HepG2 (cell line): Measurements from ENCODE around the gene SLC25A19. TPM values are rescaled to one million over a fixed set of nuclear protein-coding genes. Genes with fewer than 3 reads are reported as not detected.

Source experiments
- ATAC-seq: fragments of 200-7000 bp; cut with Tn5 transposase; 3 replicates; pipeline ENCODE4 v1.9.1; 2020; ENCODE audit warnings: mild to moderate bottlenecking, moderate library complexity
- BruUV-seq: library from RNA; stranded (reverse); fragments of 400-500 nt; replicated peaks from 2 replicates; lab custom pipeline; 2021; lab: Mats Ljungman, UMichigan
- CTCF ChIA-PET: fragments of 300-600 bp; formaldehyde crosslinking; extraction: SDS; loops from one replicate; lab custom pipeline; 2021; ENCODE audit warnings: low total read pairs, inconsistent platforms, low intra/inter-chr PET ratio; lab: Yijun Ruan, JAX
- POLR2A ChIA-PET: fragments of 350-600 bp; sonication (Branson Sonifier 250); formaldehyde crosslinking; loops from one replicate; lab custom pipeline; 2020; ENCODE audit warnings: antibody characterized with exemption, inconsistent platforms; lab: Yijun Ruan, JAX
- DNase-seq: peaks from one replicate; pipeline ENCODE4 v3.0.0-alpha.2; 2015; ENCODE audit warnings: low spot score
- FAIRE-seq: peaks from 3 replicates; lab custom pipeline; 2011; peaks lifted over from hg19 to GRCh38; lab: Jason Lieb, UNC
- H2AFZ ChIP-seq: one replicate; pipeline ENCODE4 v1.6.1; 2011; ENCODE audit warnings: low read length, inconsistent platforms
- H3K27ac ChIP-seq: fragments of 300-600 bp; 3 replicates; pipeline ENCODE4 v1.8.0; 2011; ENCODE audit warnings: mixed run types, mild to moderate bottlenecking, mixed read lengths, low read length, inconsistent platforms; ENCODE audit not compliant: insufficient read depth; ENCODE audit errors: extremely low read length
- H3K27me3 ChIP-seq, 2 experiments: fragments of 200-600 bp in 1 of 2; 2 replicates in 1 of 2; 3 replicates in 1 of 2; pipeline versions ENCODE4 v1.6.0 to v1.8.0; 2011; ENCODE audit warnings: low read length in 2 of 2, mild to moderate bottlenecking in 2 of 2, moderate library complexity in 2 of 2, inconsistent platforms in 1 of 2; ENCODE audit not compliant: insufficient read depth in 2 of 2, control insufficient read depth in 1 of 2
- H3K36me3 ChIP-seq, 2 experiments: fragments of 200-600 bp in 1 of 2; replicated peaks in 1 of 2; 2 replicates in 1 of 2; 3 replicates in 1 of 2; pipeline versions ENCODE4 v1.5.1 to v1.8.0; 2011; ENCODE audit warnings: low read length in 2 of 2, inconsistent platforms in 1 of 2; ENCODE audit not compliant: insufficient read depth in 2 of 2, control insufficient read depth in 1 of 2
- H3K4me1 ChIP-seq: 2 replicates; pipeline ENCODE4 v1.5.1; 2012; ENCODE audit warnings: low read length, inconsistent platforms; ENCODE audit not compliant: insufficient read depth
- H3K4me2 ChIP-seq: 2 replicates; pipeline ENCODE4 v1.6.0; 2011; ENCODE audit warnings: low read depth, low read length, inconsistent platforms
- H3K4me3 ChIP-seq, 3 experiments: fragments of 200-600 bp in 1 of 3; sonication (generic), shearing (Covaris generic) in 1 of 3; replicated peaks in 1 of 3; 2 replicates each; pipeline ENCODE4 v1.5.1; 2011 to 2016; ENCODE audit warnings: low read length in 3 of 3, inconsistent platforms in 2 of 3, low read depth in 2 of 3, mild to moderate bottlenecking in 2 of 3, control low read depth in 1 of 3, mixed read lengths in 1 of 3; ENCODE audit not compliant: insufficient read depth in 1 of 3
- H3K79me2 ChIP-seq: one replicate; pipeline ENCODE4 v1.6.1; 2011; ENCODE audit warnings: low read length, inconsistent platforms; ENCODE audit not compliant: insufficient read depth
- H3K9ac ChIP-seq: 2 replicates; pipeline ENCODE4 v1.6.0; 2011; ENCODE audit warnings: mild to moderate bottlenecking, low read depth, low read length, inconsistent platforms; ENCODE audit not compliant: insufficient read depth
- H3K9me3 ChIP-seq: 2 replicates; pipeline ENCODE4 v1.5.1; 2012; ENCODE audit warnings: mild to moderate bottlenecking, low read length
- H4K20me1 ChIP-seq: 2 replicates; pipeline ENCODE4 v1.6.0; 2011; ENCODE audit warnings: inconsistent platforms, mild to moderate bottlenecking, low read length, moderate library complexity; ENCODE audit not compliant: insufficient read depth
- ARHGAP35 ChIP-seq: sonication (generic); formaldehyde crosslinking; IDR thresholded peaks from 2 replicates; pipeline ENCODE4 v1.9.0; 2022; ENCODE audit warnings: mild to moderate bottlenecking, inconsistent platforms, moderate library complexity, missing genetic modification reagents, borderline replicate concordance
- ATRX ChIP-seq: sonication (generic); formaldehyde crosslinking; IDR thresholded peaks from 2 replicates; pipeline ENCODE4 v1.4.0; 2020; ENCODE audit warnings: missing genetic modification reagents, borderline replicate concordance
- BCL6 ChIP-seq: IDR thresholded peaks from 2 replicates; pipeline ENCODE4 v1.6.1; 2016; ENCODE audit warnings: missing genetic modification reagents, missing compliant biosample characterization
- HDAC6 ChIP-seq: fragments of 200-600 bp; sonication (generic); IDR thresholded peaks from 2 replicates; pipeline ENCODE4 v1.7.0; 2017; ENCODE audit warnings: mild to moderate bottlenecking, antibody characterized with exemption, low read length, low read depth
- HNRNPUL1 ChIP-seq: fragments of 200-400 bp; formaldehyde crosslinking; IDR thresholded peaks from 2 replicates; pipeline ENCODE4 v1.6.1; 2017; ENCODE audit warnings: low read depth, mild to moderate bottlenecking, low read length, moderate library complexity
- MAFG ChIP-seq: sonication (generic); formaldehyde crosslinking; IDR thresholded peaks from 2 replicates; pipeline ENCODE4 v1.5.1; 2020; ENCODE audit warnings: mild to moderate bottlenecking, missing genetic modification reagents
- MYNN ChIP-seq: sonication (generic); formaldehyde crosslinking; IDR thresholded peaks from 2 replicates; pipeline ENCODE4 v1.4.0; 2020; ENCODE audit warnings: mild to moderate bottlenecking, low read depth, missing genetic modification reagents
- ZFX ChIP-seq: sonication (generic); formaldehyde crosslinking; IDR thresholded peaks from 2 replicates; pipeline ENCODE4 v1.4.0; 2020; ENCODE audit warnings: mild to moderate bottlenecking, low read depth, missing genetic modification reagents, moderate library complexity
- WGBS: methylation state at CpG from one replicate; pipeline ENCODE4 v1.1.6; 2017; ENCODE audit warnings: low lambda C conversion rate; 5-methylcytosine and 5-hydroxymethylcytosine counted together
- in situ Hi-C: cut with HindIII; loops from 2 replicates; pipeline ENCODE4 v1.10.0; 2017; ENCODE audit warnings: low pct_unique_long_range_greater_than_20kb; ENCODE audit not compliant: extremely low pct_ligation_motif_present
- intact Hi-C: fragments of 100-400 bp; cut with micrococcal nuclease; formaldehyde crosslinking; loops from one replicate; pipeline ENCODE4 v1.10.0; 2022; ENCODE audit not compliant: unreplicated experiment
- polyA plus RNA-seq, 8 experiments: library from polyadenylated mRNA; depleted of rRNA in 3 of 8; stranded (reverse) in 7 of 8; unstranded in 1 of 8; fragments of >200 nt; fragmentation: Illumina TruSeq in 4 of 8; extraction: Trizol in 4 of 8; gene quantifications; 2 replicates each; pipeline versions ENCODE4 v1.2.1 to v1.2.3, GENCODE V29; 2011 to 2016; ENCODE audit warnings: low read depth in 4 of 8, missing spikeins in 1 of 8, mixed read lengths in 1 of 8; ENCODE audit not compliant: insufficient read depth in 1 of 8
- total RNA-seq, 5 experiments: library from RNA; depleted of rRNA; stranded (reverse); fragments of >200 nt; fragmentation: Illumina TruSeq; extraction: Trizol; gene quantifications; 2 replicates each; pipeline ENCODE4 v1.2.3, GENCODE V29; 2016; ENCODE audit warnings: low read depth in 1 of 5
- TF ChIP-seq, protein P1 (sequence below): IDR thresholded peaks from 2 replicates; pipeline ENCODE4 v1.6.1; 2012; ENCODE audit warnings: low read length, improper control_type of control experiment

SLC25A19 gene
- total and polyA plus RNA-seq, 2 of the 13 experiments (the other 11 are each of a cell fraction or from before 2014, with no cell fraction given), result 24.4 to 41.4 TPM

DNA sequence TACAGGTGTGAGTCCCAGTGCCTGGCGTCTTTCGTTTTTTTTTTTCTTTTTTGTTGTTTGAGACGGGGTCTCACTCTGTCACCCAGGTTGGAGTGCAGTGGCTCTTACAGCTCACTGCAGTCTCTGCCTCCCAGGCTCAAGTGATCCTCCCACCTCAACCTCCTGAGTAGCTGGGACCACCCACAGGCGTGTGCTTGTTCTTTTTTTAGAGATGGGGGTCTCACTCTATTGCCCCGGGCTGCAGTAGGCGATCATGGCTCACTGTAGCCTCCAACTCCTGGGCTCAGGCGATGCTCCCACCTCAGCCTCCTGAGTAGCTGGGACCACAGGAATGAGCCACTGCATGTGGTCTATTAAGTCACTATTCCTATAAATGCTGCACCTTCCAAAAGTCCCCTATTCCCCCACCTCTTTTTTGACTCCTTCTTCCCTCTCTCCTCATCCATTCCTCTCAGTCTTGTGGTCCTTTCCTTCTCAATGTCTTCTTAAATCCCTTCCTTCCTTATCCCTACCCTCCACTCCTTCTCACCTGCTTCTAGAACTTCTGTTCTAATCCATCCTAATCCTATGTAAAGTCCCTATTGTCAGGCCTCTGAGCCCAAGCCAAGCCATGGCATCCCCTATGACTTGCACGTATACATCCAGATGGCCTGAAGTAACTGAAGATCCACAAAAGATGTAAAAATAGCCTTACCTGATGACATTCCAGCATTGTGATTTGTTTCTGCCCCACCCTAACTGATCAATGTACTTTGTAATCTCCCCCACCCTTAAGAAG lies 37.0 kb downstream of the SLC25A19 start:
- intact Hi-C loops (no loop called here), in situ Hi-C loops (no loop called here)
- no TSS peak for BruUV-seq
- H3K27ac ChIP-seq, result no peak overlapping the region
- peaks cover 3 to 9% of the 10 kb centered on the region in 2 experiments; a peak in 2 of 5 replicates for H3K36me3 ChIP-seq
- peaks cover 25% of the 10 kb centered on the region for H3K4me1 ChIP-seq
- WGBS, result 95% methylated on average over 8 of the region's 8 CpGs
- no peak overlapping the region for H3K4me2 ChIP-seq
- CTCF ChIA-PET, result no interaction called here
- no peak for TF ChIP-seq ZFX (CRISPR knock-in tag)
- no peak for TF ChIP-seq MAFG (CRISPR knock-in tag)
- TF ChIP-seq ATRX (CRISPR knock-in tag), result no peak
- TF ChIP-seq HNRNPUL1, result no peak
- no peaks in the 10 kb centered on the region for H3K9me3 ChIP-seq
- no peak for ATAC-seq
- no peak for FAIRE-seq
- no peak overlapping the region for H3K9ac ChIP-seq
- H4K20me1 ChIP-seq, result no peaks in the 10 kb centered on the region
- H3K4me3 ChIP-seq, result no peak overlapping the region
- H3K79me2 ChIP-seq, result peaks cover 42% of the 10 kb centered on the region
- no peaks in the 10 kb centered on the region for H3K27me3 ChIP-seq
- H2AFZ ChIP-seq, result no peak overlapping the region
- DNase-seq, result no peak
- POLR2A ChIA-PET, result interaction anchor here (1.4 to 3.5 kb wide), 2 partner anchors 10 to 46 kb away, joined by 5 to 12 read pairs; partner anchors contain the start of genes GGA3, MRPS7 and NUP85

DNA sequence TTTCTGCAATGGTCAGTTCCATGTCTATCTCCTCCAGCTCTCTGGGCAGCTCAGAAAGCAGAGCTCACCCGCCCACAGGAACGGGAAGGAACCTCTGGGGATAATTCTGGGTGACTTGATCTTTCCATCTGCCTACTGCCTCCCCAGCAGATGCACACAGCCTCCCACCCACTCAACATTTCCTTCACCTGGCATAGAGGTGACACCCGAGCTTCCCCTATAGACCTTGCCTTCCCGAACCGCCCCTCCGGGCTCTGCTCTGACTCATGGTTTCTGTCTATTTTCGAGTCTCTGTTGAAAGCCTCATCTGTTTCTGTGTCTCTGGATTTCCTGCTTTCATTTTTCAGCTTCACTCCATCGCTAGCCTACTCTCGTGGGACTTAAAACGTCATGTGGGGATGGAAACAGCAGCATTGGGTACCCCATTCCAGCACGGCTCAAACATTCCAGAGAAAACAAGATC lies 39.2 kb downstream of the SLC25A19 start:
- no peak overlapping the region for H3K9ac ChIP-seq
- H3K9me3 ChIP-seq, result no peaks in the 10 kb centered on the region
- in situ Hi-C loops, result no loop called here
- no peaks in the 10 kb centered on the region for H4K20me1 ChIP-seq
- DNase-seq (no peak), FAIRE-seq (no peak), ATAC-seq (no peak)
- intact Hi-C loops, result no loop called here
- POLR2A ChIA-PET, result interaction anchor here (1.0 to 3.5 kb wide), 2 partner anchors 8 to 12 kb away, joined by 3 to 12 read pairs; partner anchors contain the start of genes GGA3 and MRPS7
- H3K27me3 ChIP-seq, result no peaks in the 10 kb centered on the region
- CTCF ChIA-PET, result no interaction called here
- TF ChIP-seq HDAC6 (no peak), ARHGAP35 (CRISPR knock-in tag) (no peak), BCL6 (CRISPR knock-in tag) (no peak), MYNN (CRISPR knock-in tag) (no peak)
- TF ChIP-seq, protein P1, sequence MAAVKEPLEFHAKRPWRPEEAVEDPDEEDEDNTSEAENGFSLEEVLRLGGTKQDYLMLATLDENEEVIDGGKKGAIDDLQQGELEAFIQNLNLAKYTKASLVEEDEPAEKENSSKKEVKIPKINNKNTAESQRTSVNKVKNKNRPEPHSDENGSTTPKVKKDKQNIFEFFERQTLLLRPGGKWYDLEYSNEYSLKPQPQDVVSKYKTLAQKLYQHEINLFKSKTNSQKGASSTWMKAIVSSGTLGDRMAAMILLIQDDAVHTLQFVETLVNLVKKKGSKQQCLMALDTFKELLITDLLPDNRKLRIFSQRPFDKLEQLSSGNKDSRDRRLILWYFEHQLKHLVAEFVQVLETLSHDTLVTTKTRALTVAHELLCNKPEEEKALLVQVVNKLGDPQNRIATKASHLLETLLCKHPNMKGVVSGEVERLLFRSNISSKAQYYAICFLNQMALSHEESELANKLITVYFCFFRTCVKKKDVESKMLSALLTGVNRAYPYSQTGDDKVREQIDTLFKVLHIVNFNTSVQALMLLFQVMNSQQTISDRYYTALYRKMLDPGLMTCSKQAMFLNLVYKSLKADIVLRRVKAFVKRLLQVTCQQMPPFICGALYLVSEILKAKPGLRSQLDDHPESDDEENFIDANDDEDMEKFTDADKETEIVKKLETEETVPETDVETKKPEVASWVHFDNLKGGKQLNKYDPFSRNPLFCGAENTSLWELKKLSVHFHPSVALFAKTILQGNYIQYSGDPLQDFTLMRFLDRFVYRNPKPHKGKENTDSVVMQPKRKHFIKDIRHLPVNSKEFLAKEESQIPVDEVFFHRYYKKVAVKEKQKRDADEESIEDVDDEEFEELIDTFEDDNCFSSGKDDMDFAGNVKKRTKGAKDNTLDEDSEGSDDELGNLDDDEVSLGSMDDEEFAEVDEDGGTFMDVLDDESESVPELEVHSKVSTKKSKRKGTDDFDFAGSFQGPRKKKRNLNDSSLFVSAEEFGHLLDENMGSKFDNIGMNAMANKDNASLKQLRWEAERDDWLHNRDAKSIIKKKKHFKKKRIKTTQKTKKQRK, result no peak
- H3K36me3 ChIP-seq, result peaks cover 19 to 28% of the 10 kb centered on the region in 2 experiments
- no TSS peak for BruUV-seq
- H2AFZ ChIP-seq, result no peak overlapping the region
- no peak overlapping the region for H3K27ac ChIP-seq
- 92% methylated on average over 11 of the region's 11 CpGs for WGBS
- H3K4me1 ChIP-seq, result peaks cover 25% of the 10 kb centered on the region
- no peak overlapping the region for H3K4me2 ChIP-seq
- no peak overlapping the region for H3K4me3 ChIP-seq
- H3K79me2 ChIP-seq, result peaks cover 37% of the 10 kb centered on the region
